ENCODE data around the gene CPED1. TPM values are rescaled to one million over a fixed set of nuclear protein-coding genes. Genes with fewer than 3 reads are reported as not detected.
"Not testable (repeated sequence)": the region's sequence is repeated elsewhere in the genome, so short reads cannot be mapped to it uniquely, and the experiment has no call there.

CPED1 gene
- total RNA-seq, 2 experiments from 2014 or later: 0.17 TPM; not detected in 1

DNA sequence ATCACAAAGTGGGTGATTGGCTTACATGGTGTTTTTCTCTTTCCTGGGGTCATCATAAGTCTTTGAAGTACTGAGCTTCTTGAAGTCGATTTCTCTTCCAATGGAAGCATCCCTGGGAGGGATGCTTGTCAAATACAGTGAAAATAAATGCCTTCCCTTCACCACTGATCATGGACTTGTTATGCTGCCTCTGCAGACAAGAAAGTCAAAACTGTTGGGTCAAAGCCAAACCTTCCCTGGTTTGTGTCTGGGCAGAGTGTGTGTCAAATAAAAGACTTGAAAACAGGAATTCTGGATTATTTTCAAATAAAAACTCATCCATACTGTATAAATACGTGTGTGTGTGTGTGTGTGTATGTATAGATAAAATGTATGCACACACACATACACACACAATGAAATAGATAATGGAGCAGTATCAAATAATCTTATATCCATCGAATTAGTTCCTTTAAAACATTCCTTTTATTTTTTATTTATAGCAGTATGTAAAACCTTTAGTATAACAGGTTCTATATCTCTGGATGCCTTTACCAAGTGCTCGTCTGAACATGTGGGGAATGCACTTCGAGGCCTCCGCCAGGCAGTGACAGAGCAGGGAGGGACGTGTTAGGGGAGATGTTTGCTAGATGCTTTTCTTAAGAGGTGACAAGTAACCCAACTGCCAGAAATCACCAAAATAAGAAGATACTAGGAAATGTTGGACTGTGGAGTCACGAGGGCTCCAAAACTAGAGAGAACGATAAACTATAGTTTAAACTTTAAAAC lies 313.1 kb downstream of the CPED1 start:
- H3K4me3 Mint-ChIP-seq: no peak overlapping the region
- POLR2A ChIA-PET: no interaction called here
- CTCF ChIA-PET: no interaction called here
- H3K36me3 Mint-ChIP-seq (ENCODE audit: low read depth): no peaks in the 10 kb centered on the region
- no peaks in the 10 kb centered on the region for H3K4me1 Mint-ChIP-seq
- no peaks in the 10 kb centered on the region for H3K9me3 Mint-ChIP-seq
- peaks cover 12% of the 10 kb centered on the region for H3K27me3 Mint-ChIP-seq
- no peak overlapping the region for H3K27ac Mint-ChIP-seq
- no peak for DNase-seq

GRCh38 chr7:121302214-121302745 lies 313.8 kb downstream of the CPED1 start:
- POLR2A ChIA-PET: no interaction called here
- Mint-ChIP-seq H3K4me1 (no peaks in the 10 kb centered on the region), H3K36me3 (ENCODE audit: low read depth) (no peaks in the 10 kb centered on the region), H3K9me3 (no peaks in the 10 kb centered on the region), H3K27me3 (peaks cover 12% of the 10 kb centered on the region), H3K27ac (no peak overlapping the region), H3K4me3 (no peak overlapping the region)
- CTCF ChIA-PET: no interaction called here
- no peak for DNase-seq

- Mint-ChIP-seq H3K27ac (no peak overlapping the region), H3K36me3 (ENCODE audit: low read depth) (no peaks in the 10 kb centered on the region), H3K4me1 (no peaks in the 10 kb centered on the region), H3K4me3 (no peak overlapping the region), H3K9me3 (no peaks in the 10 kb centered on the region), H3K27me3 (peaks cover 14% of the 10 kb centered on the region)
- ChIA-PET CTCF (no interaction called here), POLR2A (no interaction called here)
- no peak for DNase-seq
Measured at GRCh38 chr7:121303422-121304101, 315.1 kb downstream of the CPED1 start.

GRCh38 chr7:121304102-121304658 lies 315.7 kb downstream of the CPED1 start:
- ChIA-PET CTCF (no interaction called here), POLR2A (no interaction called here)
- DNase-seq: no peak
- H3K4me1 Mint-ChIP-seq: no peaks in the 10 kb centered on the region
- H3K27me3 Mint-ChIP-seq: peaks cover 18% of the 10 kb centered on the region
- H3K27ac Mint-ChIP-seq: no peak overlapping the region
- H3K4me3 Mint-ChIP-seq: no peak overlapping the region
- no peaks in the 10 kb centered on the region for H3K9me3 Mint-ChIP-seq
- H3K36me3 Mint-ChIP-seq (ENCODE audit: low read depth): no peaks in the 10 kb centered on the region

- POLR2A ChIA-PET: no interaction called here
Measured at GRCh38 chr7:121305109-121305508, 316.6 kb downstream of the CPED1 start.

GRCh38 chr7:121306565-121306964 lies 318.1 kb downstream of the CPED1 start:
- peaks cover 17% of the 10 kb centered on the region for H3K27me3 Mint-ChIP-seq
- H3K27ac Mint-ChIP-seq: no peak overlapping the region
- no peak overlapping the region for H3K4me3 Mint-ChIP-seq
- ChIA-PET POLR2A (no interaction called here), CTCF (no interaction called here)
- H3K36me3 Mint-ChIP-seq (ENCODE audit: low read depth): no peaks in the 10 kb centered on the region
- H3K9me3 Mint-ChIP-seq: no peaks in the 10 kb centered on the region
- no peak for DNase-seq
- H3K4me1 Mint-ChIP-seq: no peaks in the 10 kb centered on the region

More at GRCh38 chr7:121305109-121305508, 316.6 kb downstream of the CPED1 start:
- Mint-ChIP-seq H3K36me3 (ENCODE audit: low read depth) (no peaks in the 10 kb centered on the region), H3K4me1 (no peaks in the 10 kb centered on the region), H3K27me3 (peaks cover 18% of the 10 kb centered on the region), H3K27ac (no peak overlapping the region), H3K9me3 (no peaks in the 10 kb centered on the region), H3K4me3 (no peak overlapping the region)
- DNase-seq: no peak
- CTCF ChIA-PET: no interaction called here

DNA sequence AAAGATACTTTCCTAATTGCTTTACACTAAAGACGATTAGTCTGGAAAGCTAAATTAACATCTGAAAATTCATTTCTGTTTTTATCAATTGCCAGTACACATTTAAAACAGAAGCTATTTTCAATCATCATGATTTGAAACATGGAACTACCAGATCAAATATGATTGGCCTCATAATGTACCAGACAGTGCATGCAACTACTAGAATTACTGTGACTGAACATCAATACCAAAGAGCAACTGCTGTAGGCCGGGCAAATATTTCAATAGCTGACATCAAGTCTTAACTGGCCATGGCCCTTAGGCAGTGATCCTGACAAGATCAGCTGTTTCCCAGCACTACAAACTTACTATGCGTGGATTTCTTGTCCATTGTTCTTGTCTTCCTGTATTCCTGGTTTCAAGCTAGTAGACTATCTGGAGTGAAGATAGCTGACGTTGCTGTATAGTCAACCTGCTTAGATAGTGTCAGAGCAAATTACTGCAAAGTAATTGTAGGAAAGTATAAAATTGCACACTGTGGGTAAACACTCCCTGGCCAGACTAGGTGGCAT lies 318.6 kb downstream of the CPED1 start:
- no peak for DNase-seq
- Mint-ChIP-seq H3K4me3 (no peak overlapping the region), H3K4me1 (no peaks in the 10 kb centered on the region), H3K9me3 (no peaks in the 10 kb centered on the region), H3K27me3 (peaks cover 17% of the 10 kb centered on the region), H3K36me3 (ENCODE audit: low read depth) (no peaks in the 10 kb centered on the region), H3K27ac (no peak overlapping the region)
- POLR2A ChIA-PET: no interaction called here
- CTCF ChIA-PET: no interaction called here

- no peak for DNase-seq
- Mint-ChIP-seq H3K27me3 (peaks cover 9% of the 10 kb centered on the region), H3K36me3 (ENCODE audit: low read depth) (no peaks in the 10 kb centered on the region), H3K9me3 (no peaks in the 10 kb centered on the region), H3K27ac (no peak overlapping the region), H3K4me3 (no peak overlapping the region), H3K4me1 (no peaks in the 10 kb centered on the region)
- POLR2A ChIA-PET: no interaction called here
- CTCF ChIA-PET: no interaction called here
Measured at GRCh38 chr7:121313220-121313792, 324.8 kb downstream of the CPED1 start.

DNA sequence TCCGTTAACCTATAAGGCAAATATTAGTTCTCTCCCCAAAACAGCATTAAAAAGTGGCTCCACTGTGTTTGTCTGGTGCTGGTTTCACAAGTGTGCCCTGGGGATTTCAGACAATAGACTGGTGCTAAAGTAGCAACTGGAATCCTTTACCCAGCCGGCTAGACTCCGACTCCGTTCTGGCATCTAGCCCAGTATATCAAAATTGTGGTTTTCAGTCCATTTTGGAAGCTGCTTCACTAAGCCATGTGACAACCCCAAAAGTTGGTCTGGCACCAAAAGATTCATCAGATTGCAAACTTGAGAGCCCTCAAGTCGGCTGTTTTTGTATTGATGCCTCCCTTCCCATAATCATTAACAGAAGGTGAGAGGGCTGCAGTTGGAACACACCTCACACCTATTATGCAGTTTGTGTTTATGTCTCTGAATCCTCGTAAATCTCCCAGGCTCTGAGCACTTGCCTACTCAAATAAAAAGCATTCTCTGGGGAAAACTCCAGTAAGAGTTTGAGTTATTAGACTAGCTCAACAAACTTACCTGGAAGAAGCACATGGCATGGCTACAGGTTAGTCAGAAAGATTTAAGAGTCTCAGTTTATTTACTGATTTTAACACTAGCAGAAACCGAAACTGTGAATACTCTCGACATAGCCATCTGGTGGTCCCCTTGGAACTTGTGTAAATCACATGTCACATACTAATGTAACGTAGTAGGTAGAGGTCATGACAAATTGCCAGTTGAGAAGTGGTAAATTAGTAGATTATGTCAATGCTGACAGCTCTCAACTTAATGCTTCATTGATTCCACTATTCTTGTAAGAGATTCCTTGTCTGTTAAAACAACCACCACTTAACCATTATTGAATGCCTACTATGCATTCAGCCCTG lies 325.5 kb downstream of the CPED1 start:
- H3K27ac Mint-ChIP-seq: no peak overlapping the region
- DNase-seq: no peak
- ChIA-PET CTCF (no interaction called here), POLR2A (no interaction called here)
- peaks cover 5% of the 10 kb centered on the region for H3K27me3 Mint-ChIP-seq
- no peaks in the 10 kb centered on the region for H3K4me1 Mint-ChIP-seq
- H3K9me3 Mint-ChIP-seq: no peaks in the 10 kb centered on the region
- no peaks in the 10 kb centered on the region for H3K36me3 Mint-ChIP-seq (ENCODE audit: low read depth)
- H3K4me3 Mint-ChIP-seq: no peak overlapping the region

GRCh38 chr7:121315170-121315569 lies 326.7 kb downstream of the CPED1 start:
- H3K9me3 Mint-ChIP-seq; H3K4me1 Mint-ChIP-seq; CTCF ChIA-PET; H3K4me3 Mint-ChIP-seq; H3K27me3 Mint-ChIP-seq; H3K27ac Mint-ChIP-seq; H3K36me3 Mint-ChIP-seq (ENCODE audit: low read depth); DNase-seq; POLR2A ChIA-PET: not testable (repeated sequence)

DNA sequence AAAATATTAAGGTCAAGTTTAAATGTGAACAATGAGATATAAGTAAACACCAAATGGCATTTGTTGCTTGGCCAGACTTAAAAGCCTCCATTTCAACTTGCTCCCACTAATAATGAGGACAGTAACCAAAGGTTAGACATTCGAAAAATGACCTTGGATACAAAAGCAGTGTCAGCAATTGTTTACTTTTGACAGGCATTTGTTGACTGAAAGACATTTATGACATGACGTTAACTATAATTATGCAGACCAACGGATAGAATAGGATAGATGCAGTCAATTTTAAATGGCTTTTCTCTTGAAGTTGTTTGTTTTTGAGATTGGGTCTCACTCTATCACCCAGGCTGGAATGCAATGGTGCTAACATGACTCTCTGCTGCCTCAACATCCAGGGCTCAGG lies 333.9 kb downstream of the CPED1 start:
- Mint-ChIP-seq H3K4me3 (no peak overlapping the region), H3K27ac (no peak overlapping the region), H3K4me1 (no peaks in the 10 kb centered on the region), H3K9me3 (no peaks in the 10 kb centered on the region), H3K27me3 (peaks cover 17% of the 10 kb centered on the region), H3K36me3 (ENCODE audit: low read depth) (no peaks in the 10 kb centered on the region)
- DNase-seq: no peak
- POLR2A ChIA-PET: no interaction called here
- CTCF ChIA-PET: no interaction called here

DNA sequence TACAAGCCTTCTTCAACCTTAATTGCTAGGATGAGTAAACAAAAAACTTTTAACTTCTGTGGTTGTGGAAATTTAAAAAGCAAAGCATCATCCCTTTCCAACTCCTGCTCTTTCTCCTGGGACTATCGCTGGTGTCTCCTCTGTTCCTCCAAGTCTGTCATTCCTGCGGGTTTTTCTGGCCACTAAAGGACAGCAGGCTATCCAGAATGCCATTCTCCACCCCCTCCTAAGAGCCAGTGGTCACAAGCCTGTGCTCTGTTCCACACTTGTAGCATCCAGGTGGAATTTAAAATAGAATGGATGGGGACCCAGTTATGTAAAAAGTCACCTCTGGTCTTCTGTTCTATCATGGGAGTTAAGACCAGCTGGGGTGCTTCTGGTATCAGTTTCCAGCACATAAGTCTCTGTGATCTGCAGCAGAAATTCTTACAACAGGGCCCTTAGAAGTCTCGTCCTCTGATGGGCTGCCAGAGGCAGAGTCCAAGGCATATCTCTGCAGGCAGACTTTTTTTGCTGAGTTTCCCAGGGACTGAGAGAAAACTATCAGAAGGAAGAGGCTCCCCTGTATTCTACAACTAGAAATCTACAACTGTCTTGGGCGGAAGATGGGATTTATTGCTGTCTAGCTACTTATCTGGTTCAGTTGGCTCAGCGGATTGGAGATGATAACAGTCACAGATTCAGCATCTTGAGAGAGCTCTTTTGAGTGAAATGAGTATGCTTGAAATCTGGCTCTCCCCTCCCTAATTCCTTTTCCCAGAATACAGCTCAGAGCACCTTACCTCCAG lies 335.2 kb downstream of the CPED1 start:
- POLR2A ChIA-PET: no interaction called here
- no peak for DNase-seq

More for the DNA sequence above, 335.2 kb downstream of the CPED1 start:
- CTCF ChIA-PET: no interaction called here
- no peaks in the 10 kb centered on the region for H3K4me1 Mint-ChIP-seq
- H3K36me3 Mint-ChIP-seq (ENCODE audit: low read depth): no peaks in the 10 kb centered on the region
- H3K4me3 Mint-ChIP-seq: no peak overlapping the region
- H3K9me3 Mint-ChIP-seq: no peaks in the 10 kb centered on the region
- no peak overlapping the region for H3K27ac Mint-ChIP-seq
- peaks cover 30% of the 10 kb centered on the region for H3K27me3 Mint-ChIP-seq
